Measurements from ENCODE around the gene SENP1.

DNA sequence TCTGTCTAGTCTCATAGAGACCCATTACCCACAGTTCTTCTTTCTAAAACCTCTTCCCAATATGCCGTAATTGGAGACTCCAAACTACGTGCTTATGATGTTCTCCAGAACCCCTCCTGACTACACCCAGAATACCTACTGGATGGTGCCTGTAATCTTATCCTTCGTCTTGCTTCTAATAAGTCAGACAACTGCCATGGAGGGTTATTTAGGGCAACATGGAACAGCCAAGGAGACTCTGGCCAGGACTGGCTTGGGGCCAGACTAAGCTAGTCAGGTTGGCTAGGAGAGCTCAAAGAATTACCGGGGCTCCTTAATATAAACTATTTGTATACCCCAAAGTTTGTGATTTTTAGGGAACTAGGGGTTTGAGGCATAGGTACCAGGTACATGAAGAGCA lies 20.1 kb upstream of the SENP1 start:
- TF ChIP-seq CTCF (conservative IDR thresholded peaks at IDR 0.05; ENCODE audit: low read length), result no peak
- TF ChIP-seq EZH2phosphoT487 (IDR thresholded peaks at IDR 0.05; ENCODE audit: borderline replicate concordance), result no peak

All from Loucy (cell line).